ENCODE results near the gene EPHA2.

The EPHA2 gene

GRCh38 chr1:16090076-16090826 is 65.6 kb downstream of the EPHA2 start:
- H3K79me2 ChIP-seq (ENCODE audit: insufficient read depth, low read length), result no peaks in the 10 kb centered on the region
- no peak overlapping the region for H3K9ac ChIP-seq (ENCODE audit: low read length)
- no peak for TF ChIP-seq CTCF (IDR thresholded peaks at IDR 0.05; ENCODE audit: insufficient read depth, low read length, poor library complexity, severe bottlenecking)
- TF ChIP-seq EZH2phosphoT487 (conservative IDR thresholded peaks at IDR 0.05; ENCODE audit: low read length), result no peak
- H3K4me2 ChIP-seq (ENCODE audit: low read depth, low read length, poor library complexity, severe bottlenecking), result no peak overlapping the region
- H4K20me1 ChIP-seq (ENCODE audit: low read depth, low read length), result no peaks in the 10 kb centered on the region
- no peaks in the 10 kb centered on the region for H3K9me3 ChIP-seq (ENCODE audit: insufficient read depth, low read length)
- H3K4me3 ChIP-seq (ENCODE audit: insufficient read depth, low read length, poor library complexity, severe bottlenecking), result no peak overlapping the region
- H2AFZ ChIP-seq (ENCODE audit: low read depth, low read length, severe bottlenecking), result no peak overlapping the region
- H3F3A ChIP-seq (ENCODE audit: insufficient read depth), result no peaks in the 10 kb centered on the region
- no peaks in the 10 kb centered on the region for H3K9me2 ChIP-seq (replicated peaks; ENCODE audit: insufficient read depth, low read length)
- H3K27ac ChIP-seq (ENCODE audit: low read depth, low read length), result no peak overlapping the region
- no peaks in the 10 kb centered on the region for H3K27me3 ChIP-seq (ENCODE audit: low read length)
- no peaks in the 10 kb centered on the region for H3K36me3 ChIP-seq (ENCODE audit: low read length)

- no peaks in the 10 kb centered on the region for H3K9me2 ChIP-seq (replicated peaks; ENCODE audit: insufficient read depth, low read length)
- no peaks in the 10 kb centered on the region for H3K36me3 ChIP-seq (ENCODE audit: low read length)
- H4K20me1 ChIP-seq (ENCODE audit: low read depth, low read length), result no peaks in the 10 kb centered on the region
- no peak overlapping the region for H3K27ac ChIP-seq (ENCODE audit: low read depth, low read length)
- no peaks in the 10 kb centered on the region for H3K9me3 ChIP-seq (ENCODE audit: insufficient read depth, low read length)
- H3K4me3 ChIP-seq (ENCODE audit: insufficient read depth, low read length, poor library complexity, severe bottlenecking), result no peak overlapping the region
- H3K4me2 ChIP-seq (ENCODE audit: low read depth, low read length, poor library complexity, severe bottlenecking), result no peak overlapping the region
- no peak overlapping the region for H2AFZ ChIP-seq (ENCODE audit: low read depth, low read length, severe bottlenecking)
- no peaks in the 10 kb centered on the region for H3F3A ChIP-seq (ENCODE audit: insufficient read depth)
- no peak overlapping the region for H3K9ac ChIP-seq (ENCODE audit: low read length)
- no peaks in the 10 kb centered on the region for H3K27me3 ChIP-seq (ENCODE audit: low read length)
- no peak for TF ChIP-seq EZH2phosphoT487 (conservative IDR thresholded peaks at IDR 0.05; ENCODE audit: low read length)
- TF ChIP-seq CTCF (IDR thresholded peaks at IDR 0.05; ENCODE audit: insufficient read depth, low read length, poor library complexity, severe bottlenecking), result no peak
- no peaks in the 10 kb centered on the region for H3K79me2 ChIP-seq (ENCODE audit: insufficient read depth, low read length)
Measured at GRCh38 chr1:16088996-16089395, 66.9 kb downstream of the EPHA2 start.

- Histone ChIP-seq H3F3A (ENCODE audit: insufficient read depth) (no peaks in the 10 kb centered on the region), H3K9me3 (ENCODE audit: insufficient read depth, low read length) (no peaks in the 10 kb centered on the region), H4K20me1 (ENCODE audit: low read depth, low read length) (no peaks in the 10 kb centered on the region), H3K9me2 (replicated peaks; ENCODE audit: insufficient read depth, low read length) (no peaks in the 10 kb centered on the region), H3K4me2 (ENCODE audit: low read depth, low read length, poor library complexity, severe bottlenecking) (no peak overlapping the region), H3K27ac (ENCODE audit: low read depth, low read length) (no peak overlapping the region), H3K36me3 (ENCODE audit: low read length) (no peaks in the 10 kb centered on the region), H3K27me3 (ENCODE audit: low read length) (no peaks in the 10 kb centered on the region), H3K9ac (ENCODE audit: low read length) (no peak overlapping the region), H3K79me2 (ENCODE audit: insufficient read depth, low read length) (no peaks in the 10 kb centered on the region), H3K4me3 (ENCODE audit: insufficient read depth, low read length, poor library complexity, severe bottlenecking) (no peak overlapping the region), H2AFZ (ENCODE audit: low read depth, low read length, severe bottlenecking) (no peak overlapping the region)
- TF ChIP-seq CTCF (IDR thresholded peaks at IDR 0.05; ENCODE audit: insufficient read depth, low read length, poor library complexity, severe bottlenecking) (no peak), EZH2phosphoT487 (conservative IDR thresholded peaks at IDR 0.05; ENCODE audit: low read length) (no peak)
Measured at GRCh38 chr1:16088351-16088911, 67.4 kb downstream of the EPHA2 start.
